HepG2 (cell line): ENCODE measurements around the gene REM2. TPM values are rescaled to one million over a fixed set of nuclear protein-coding genes. Genes with fewer than 3 reads are reported as not detected.

Experiments
- CSRNP1 ChIP-seq: sonication (generic); formaldehyde crosslinking; IDR thresholded peaks from 2 replicates; pipeline ENCODE4 v1.8.1; 2023; ENCODE audit warnings: mild to moderate bottlenecking, missing genetic modification reagents
- DNMT1 ChIP-seq: sonication (generic); formaldehyde crosslinking; IDR thresholded peaks from 2 replicates; pipeline ENCODE4 v1.5.1; 2020; ENCODE audit warnings: mild to moderate bottlenecking, missing genetic modification reagents
- IRF1 ChIP-seq: sonication (generic); formaldehyde crosslinking; IDR thresholded peaks from 2 replicates; pipeline ENCODE4 v1.4.0; 2020; ENCODE audit warnings: low read depth, mild to moderate bottlenecking, missing genetic modification reagents
- KDM2A ChIP-seq: sonication (generic); formaldehyde crosslinking; IDR thresholded peaks from 2 replicates; pipeline ENCODE4 v1.4.0; 2020; ENCODE audit warnings: low read depth, missing genetic modification reagents, borderline replicate concordance
- NFE2L2 ChIP-seq: fragments of 150-350 bp; IDR thresholded peaks from 2 replicates; pipeline ENCODE4 v1.6.1; 2014; ENCODE audit warnings: low read length
- RELA ChIP-seq: sonication (generic); formaldehyde crosslinking; IDR thresholded peaks from 2 replicates; pipeline ENCODE4 v1.4.0; 2020; ENCODE audit warnings: missing genetic modification reagents
- REST ChIP-seq, 2 experiments: IDR thresholded peaks; 2 replicates each; pipeline ENCODE4 v1.6.1; 2011 to 2012; ENCODE audit warnings: low read length in 2 of 2, borderline replicate concordance in 1 of 2, low read depth in 1 of 2, mild to moderate bottlenecking in 1 of 2, moderate library complexity in 1 of 2
- SMYD3 ChIP-seq: sonication (generic); formaldehyde crosslinking; IDR thresholded peaks from 2 replicates; pipeline ENCODE4 v1.8.1; 2023; ENCODE audit warnings: mild to moderate bottlenecking, missing genetic modification reagents
- ZMAT3 ChIP-seq: sonication (generic); formaldehyde crosslinking; conservative IDR thresholded peaks from 2 replicates; pipeline ENCODE4 v1.7.0; 2021; ENCODE audit warnings: missing genetic modification reagents
- ZMAT5 ChIP-seq: sonication (generic); formaldehyde crosslinking; IDR thresholded peaks from 2 replicates; pipeline ENCODE4 v1.5.0; 2020; ENCODE audit warnings: mild to moderate bottlenecking, low read depth, missing genetic modification reagents, borderline replicate concordance
- ZNF563 ChIP-seq: sonication (generic); formaldehyde crosslinking; IDR thresholded peaks from 2 replicates; pipeline ENCODE4 v1.8.0; 2022; ENCODE audit warnings: mild to moderate bottlenecking, moderate library complexity, missing genetic modification reagents
- polyA plus RNA-seq, 8 experiments: library from polyadenylated mRNA; depleted of rRNA in 3 of 8; stranded (reverse) in 7 of 8; unstranded in 1 of 8; fragments of >200 nt; fragmentation: Illumina TruSeq in 4 of 8; extraction: Trizol in 4 of 8; gene quantifications; 2 replicates each; pipeline versions ENCODE4 v1.2.1 to v1.2.3, GENCODE V29; 2011 to 2016; ENCODE audit warnings: low read depth in 4 of 8, missing spikeins in 1 of 8, mixed read lengths in 1 of 8; ENCODE audit not compliant: insufficient read depth in 1 of 8
- total RNA-seq, 5 experiments: library from RNA; depleted of rRNA; stranded (reverse); fragments of >200 nt; fragmentation: Illumina TruSeq; extraction: Trizol; gene quantifications; 2 replicates each; pipeline ENCODE4 v1.2.3, GENCODE V29; 2016; ENCODE audit warnings: low read depth in 1 of 5
- TF ChIP-seq, protein P1 (sequence below): sonication (generic); formaldehyde crosslinking; IDR thresholded peaks from 2 replicates; pipeline ENCODE4 v1.4.0; 2020; ENCODE audit warnings: missing genetic modification reagents
- TF ChIP-seq, protein P2 (sequence below): IDR thresholded peaks from 2 replicates; pipeline ENCODE4 v1.6.1; 2018; ENCODE audit warnings: missing genetic modification reagents
- TF ChIP-seq, protein P3 (sequence below): IDR thresholded peaks from 2 replicates; pipeline ENCODE4 v1.6.1; 2016; ENCODE audit warnings: control low read depth

The REM2 gene
- total and polyA plus RNA-seq, 2 of the 13 experiments (the other 11 are each of a cell fraction or from before 2014, with no cell fraction given) = 0.20 TPM; not detected in 1

DNA sequence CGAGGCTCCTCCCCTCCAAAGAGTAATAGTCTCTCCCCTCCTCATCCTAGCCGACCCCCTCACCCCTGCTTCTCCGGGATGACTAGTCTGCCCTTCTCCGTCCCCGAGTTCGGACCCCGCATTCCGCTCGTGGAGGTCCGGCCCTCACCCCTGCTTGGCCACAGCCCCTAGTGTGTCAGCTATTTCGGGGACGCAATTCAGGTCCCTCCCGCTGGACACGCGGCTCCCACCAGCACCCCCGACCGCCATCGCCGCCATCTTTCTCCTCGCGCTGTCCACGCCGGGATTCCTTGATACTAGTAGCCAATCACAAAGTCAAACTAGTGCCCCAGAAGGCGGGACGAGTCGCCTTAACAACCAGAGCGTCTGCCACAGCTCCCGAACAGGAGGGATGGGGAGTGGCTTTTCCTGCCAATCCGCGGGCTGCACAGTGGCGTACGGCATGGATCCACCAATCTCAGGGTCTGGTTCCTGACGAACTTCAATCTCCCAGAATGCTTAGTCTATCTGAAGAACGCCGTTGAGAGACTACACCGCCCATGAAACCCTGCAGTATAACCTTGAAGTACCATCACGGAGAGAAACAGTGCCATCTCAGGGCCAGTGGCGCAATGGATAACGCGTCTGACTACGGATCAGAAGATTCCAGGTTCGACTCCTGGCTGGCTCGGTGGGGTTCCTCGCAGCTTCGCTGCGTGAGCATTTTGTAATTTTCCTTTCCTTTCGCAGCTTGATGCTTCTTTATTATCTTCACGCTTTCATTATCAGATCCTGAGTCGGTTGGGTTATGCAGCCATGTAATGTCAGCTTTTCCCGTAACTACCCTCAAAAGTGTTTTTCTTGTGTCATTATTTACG lies 46.3 kb downstream of the REM2 start, which contains the start of gene PRMT5 (continued):
- peak; percentile 82 for TF ChIP-seq ZMAT3 (CRISPR knock-in tag)
- TF ChIP-seq NFE2L2 = no peak; the same call in 1 of the 2 replicates
- TF ChIP-seq DNMT1 (CRISPR knock-in tag) = peak; percentile 97
- peak; percentile 89; the same call in 1 of the 2 replicates for TF ChIP-seq IRF1
- no peak for TF ChIP-seq ZMAT5 (CRISPR knock-in tag)
- TF ChIP-seq KDM2A (CRISPR knock-in tag) = peak; percentile 100
- TF ChIP-seq SMYD3 (CRISPR knock-in tag) = peak; percentile 85
- peak in 1 of 2 experiments; percentile 77; a peak in 1 of 4 replicates for TF ChIP-seq REST (IDR thresholded peaks at IDR 0.05; ENCODE audit: borderline replicate concordance in 1 of 2, low read depth in 1 of 2, low read length in 2 of 2)
- TF ChIP-seq, protein P1, sequence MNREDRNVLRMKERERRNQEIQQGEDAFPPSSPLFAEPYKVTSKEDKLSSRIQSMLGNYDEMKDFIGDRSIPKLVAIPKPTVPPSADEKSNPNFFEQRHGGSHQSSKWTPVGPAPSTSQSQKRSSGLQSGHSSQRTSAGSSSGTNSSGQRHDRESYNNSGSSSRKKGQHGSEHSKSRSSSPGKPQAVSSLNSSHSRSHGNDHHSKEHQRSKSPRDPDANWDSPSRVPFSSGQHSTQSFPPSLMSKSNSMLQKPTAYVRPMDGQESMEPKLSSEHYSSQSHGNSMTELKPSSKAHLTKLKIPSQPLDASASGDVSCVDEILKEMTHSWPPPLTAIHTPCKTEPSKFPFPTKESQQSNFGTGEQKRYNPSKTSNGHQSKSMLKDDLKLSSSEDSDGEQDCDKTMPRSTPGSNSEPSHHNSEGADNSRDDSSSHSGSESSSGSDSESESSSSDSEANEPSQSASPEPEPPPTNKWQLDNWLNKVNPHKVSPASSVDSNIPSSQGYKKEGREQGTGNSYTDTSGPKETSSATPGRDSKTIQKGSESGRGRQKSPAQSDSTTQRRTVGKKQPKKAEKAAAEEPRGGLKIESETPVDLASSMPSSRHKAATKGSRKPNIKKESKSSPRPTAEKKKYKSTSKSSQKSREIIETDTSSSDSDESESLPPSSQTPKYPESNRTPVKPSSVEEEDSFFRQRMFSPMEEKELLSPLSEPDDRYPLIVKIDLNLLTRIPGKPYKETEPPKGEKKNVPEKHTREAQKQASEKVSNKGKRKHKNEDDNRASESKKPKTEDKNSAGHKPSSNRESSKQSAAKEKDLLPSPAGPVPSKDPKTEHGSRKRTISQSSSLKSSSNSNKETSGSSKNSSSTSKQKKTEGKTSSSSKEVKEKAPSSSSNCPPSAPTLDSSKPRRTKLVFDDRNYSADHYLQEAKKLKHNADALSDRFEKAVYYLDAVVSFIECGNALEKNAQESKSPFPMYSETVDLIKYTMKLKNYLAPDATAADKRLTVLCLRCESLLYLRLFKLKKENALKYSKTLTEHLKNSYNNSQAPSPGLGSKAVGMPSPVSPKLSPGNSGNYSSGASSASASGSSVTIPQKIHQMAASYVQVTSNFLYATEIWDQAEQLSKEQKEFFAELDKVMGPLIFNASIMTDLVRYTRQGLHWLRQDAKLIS (CRISPR knock-in tag) = no peak
- TF ChIP-seq, protein P2, sequence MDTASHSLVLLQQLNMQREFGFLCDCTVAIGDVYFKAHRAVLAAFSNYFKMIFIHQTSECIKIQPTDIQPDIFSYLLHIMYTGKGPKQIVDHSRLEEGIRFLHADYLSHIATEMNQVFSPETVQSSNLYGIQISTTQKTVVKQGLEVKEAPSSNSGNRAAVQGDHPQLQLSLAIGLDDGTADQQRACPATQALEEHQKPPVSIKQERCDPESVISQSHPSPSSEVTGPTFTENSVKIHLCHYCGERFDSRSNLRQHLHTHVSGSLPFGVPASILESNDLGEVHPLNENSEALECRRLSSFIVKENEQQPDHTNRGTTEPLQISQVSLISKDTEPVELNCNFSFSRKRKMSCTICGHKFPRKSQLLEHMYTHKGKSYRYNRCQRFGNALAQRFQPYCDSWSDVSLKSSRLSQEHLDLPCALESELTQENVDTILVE (CRISPR knock-in tag) = peak; percentile 99
- peak; percentile 92 for TF ChIP-seq CSRNP1 (CRISPR knock-in tag)
- TF ChIP-seq ZNF563 = peak; percentile 95; the same call in 1 of the 2 replicates
- TF ChIP-seq, protein P3, sequence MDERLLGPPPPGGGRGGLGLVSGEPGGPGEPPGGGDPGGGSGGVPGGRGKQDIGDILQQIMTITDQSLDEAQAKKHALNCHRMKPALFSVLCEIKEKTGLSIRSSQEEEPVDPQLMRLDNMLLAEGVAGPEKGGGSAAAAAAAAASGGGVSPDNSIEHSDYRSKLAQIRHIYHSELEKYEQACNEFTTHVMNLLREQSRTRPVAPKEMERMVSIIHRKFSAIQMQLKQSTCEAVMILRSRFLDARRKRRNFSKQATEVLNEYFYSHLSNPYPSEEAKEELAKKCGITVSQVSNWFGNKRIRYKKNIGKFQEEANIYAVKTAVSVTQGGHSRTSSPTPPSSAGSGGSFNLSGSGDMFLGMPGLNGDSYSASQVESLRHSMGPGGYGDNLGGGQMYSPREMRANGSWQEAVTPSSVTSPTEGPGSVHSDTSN (CRISPR knock-in tag) = no peak; the same call in 1 of the 2 replicates
- no peak; the same call in 1 of the 2 replicates for TF ChIP-seq RELA
